ENCODE results near the gene PTDSS2. TPM values are rescaled to one million over a fixed set of nuclear protein-coding genes. Genes with fewer than 3 reads are reported as not detected.

Gene PTDSS2
- total and polyA plus RNA-seq, 9 of the 15 experiments (the other 6 are each of a cell fraction or from before 2014, with no cell fraction given) = 0.45 to 53.9 (median 17.2) TPM

- no peak for TF ChIP-seq PURB (CRISPR knock-in tag; IDR thresholded peaks at IDR 0.05; ENCODE audit: low read depth)
- TF ChIP-seq IRF1 (CRISPR knock-in tag; IDR thresholded peaks at IDR 0.05; ENCODE audit: borderline replicate concordance) = no peak
- no peak for TF ChIP-seq ARNT (IDR thresholded peaks at IDR 0.05)
- no peak for TF ChIP-seq ZNF146 (CRISPR knock-in tag; IDR thresholded peaks at IDR 0.05; ENCODE audit: unreplicated experiment)
- TF ChIP-seq SAFB2 (IDR thresholded peaks at IDR 0.05; ENCODE audit: borderline replicate concordance, low read depth, low read length, severe bottlenecking) = no peak
- TF ChIP-seq, protein P1, sequence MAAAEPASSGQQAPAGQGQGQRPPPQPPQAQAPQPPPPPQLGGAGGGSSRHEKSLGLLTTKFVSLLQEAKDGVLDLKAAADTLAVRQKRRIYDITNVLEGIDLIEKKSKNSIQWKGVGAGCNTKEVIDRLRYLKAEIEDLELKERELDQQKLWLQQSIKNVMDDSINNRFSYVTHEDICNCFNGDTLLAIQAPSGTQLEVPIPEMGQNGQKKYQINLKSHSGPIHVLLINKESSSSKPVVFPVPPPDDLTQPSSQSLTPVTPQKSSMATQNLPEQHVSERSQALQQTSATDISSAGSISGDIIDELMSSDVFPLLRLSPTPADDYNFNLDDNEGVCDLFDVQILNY (CRISPR knock-in tag; IDR thresholded peaks at IDR 0.05) = no peak
- TF ChIP-seq, protein P2, sequence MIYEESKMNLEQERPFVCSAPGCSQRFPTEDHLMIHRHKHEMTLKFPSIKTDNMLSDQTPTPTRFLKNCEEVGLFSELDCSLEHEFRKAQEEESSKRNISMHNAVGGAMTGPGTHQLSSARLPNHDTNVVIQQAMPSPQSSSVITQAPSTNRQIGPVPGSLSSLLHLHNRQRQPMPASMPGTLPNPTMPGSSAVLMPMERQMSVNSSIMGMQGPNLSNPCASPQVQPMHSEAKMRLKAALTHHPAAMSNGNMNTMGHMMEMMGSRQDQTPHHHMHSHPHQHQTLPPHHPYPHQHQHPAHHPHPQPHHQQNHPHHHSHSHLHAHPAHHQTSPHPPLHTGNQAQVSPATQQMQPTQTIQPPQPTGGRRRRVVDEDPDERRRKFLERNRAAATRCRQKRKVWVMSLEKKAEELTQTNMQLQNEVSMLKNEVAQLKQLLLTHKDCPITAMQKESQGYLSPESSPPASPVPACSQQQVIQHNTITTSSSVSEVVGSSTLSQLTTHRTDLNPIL (CRISPR knock-in tag; IDR thresholded peaks at IDR 0.05) = no peak
- TF ChIP-seq BCL6 (CRISPR knock-in tag; IDR thresholded peaks at IDR 0.05) = no peak
- TF ChIP-seq RBFOX2 (IDR thresholded peaks at IDR 0.05; ENCODE audit: low read depth, low read length) = peak; percentile 87
- 0 out of 2 replicates have a peak, but pooled peaks have one; percentile 48 for TF ChIP-seq GATA2 (CRISPR knock-in tag; IDR thresholded peaks at IDR 0.05)
- TF ChIP-seq, protein P3, sequence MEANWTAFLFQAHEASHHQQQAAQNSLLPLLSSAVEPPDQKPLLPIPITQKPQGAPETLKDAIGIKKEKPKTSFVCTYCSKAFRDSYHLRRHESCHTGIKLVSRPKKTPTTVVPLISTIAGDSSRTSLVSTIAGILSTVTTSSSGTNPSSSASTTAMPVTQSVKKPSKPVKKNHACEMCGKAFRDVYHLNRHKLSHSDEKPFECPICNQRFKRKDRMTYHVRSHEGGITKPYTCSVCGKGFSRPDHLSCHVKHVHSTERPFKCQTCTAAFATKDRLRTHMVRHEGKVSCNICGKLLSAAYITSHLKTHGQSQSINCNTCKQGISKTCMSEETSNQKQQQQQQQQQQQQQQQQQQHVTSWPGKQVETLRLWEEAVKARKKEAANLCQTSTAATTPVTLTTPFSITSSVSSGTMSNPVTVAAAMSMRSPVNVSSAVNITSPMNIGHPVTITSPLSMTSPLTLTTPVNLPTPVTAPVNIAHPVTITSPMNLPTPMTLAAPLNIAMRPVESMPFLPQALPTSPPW (CRISPR knock-in tag; IDR thresholded peaks at IDR 0.05) = peak; percentile 70
- peak; percentile 47 for TF ChIP-seq HNRNPLL (IDR thresholded peaks at IDR 0.05; ENCODE audit: low read depth, low read length, poor library complexity, severe bottlenecking)
- TF ChIP-seq LEF1 (IDR thresholded peaks at IDR 0.05) = no peak
- TF ChIP-seq, protein P4, sequence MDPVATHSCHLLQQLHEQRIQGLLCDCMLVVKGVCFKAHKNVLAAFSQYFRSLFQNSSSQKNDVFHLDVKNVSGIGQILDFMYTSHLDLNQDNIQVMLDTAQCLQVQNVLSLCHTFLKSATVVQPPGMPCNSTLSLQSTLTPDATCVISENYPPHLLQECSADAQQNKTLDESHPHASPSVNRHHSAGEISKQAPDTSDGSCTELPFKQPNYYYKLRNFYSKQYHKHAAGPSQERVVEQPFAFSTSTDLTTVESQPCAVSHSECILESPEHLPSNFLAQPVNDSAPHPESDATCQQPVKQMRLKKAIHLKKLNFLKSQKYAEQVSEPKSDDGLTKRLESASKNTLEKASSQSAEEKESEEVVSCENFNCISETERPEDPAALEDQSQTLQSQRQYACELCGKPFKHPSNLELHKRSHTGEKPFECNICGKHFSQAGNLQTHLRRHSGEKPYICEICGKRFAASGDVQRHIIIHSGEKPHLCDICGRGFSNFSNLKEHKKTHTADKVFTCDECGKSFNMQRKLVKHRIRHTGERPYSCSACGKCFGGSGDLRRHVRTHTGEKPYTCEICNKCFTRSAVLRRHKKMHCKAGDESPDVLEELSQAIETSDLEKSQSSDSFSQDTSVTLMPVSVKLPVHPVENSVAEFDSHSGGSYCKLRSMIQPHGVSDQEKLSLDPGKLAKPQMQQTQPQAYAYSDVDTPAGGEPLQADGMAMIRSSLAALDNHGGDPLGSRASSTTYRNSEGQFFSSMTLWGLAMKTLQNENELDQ (CRISPR knock-in tag; IDR thresholded peaks at IDR 0.05; ENCODE audit: borderline replicate concordance) = peak; percentile 82; the same call in 1 of the 2 replicates
- TF ChIP-seq ZNF347 (CRISPR knock-in tag; IDR thresholded peaks at IDR 0.05; ENCODE audit: low read depth) = no peak
- no peak for TF ChIP-seq HINFP (tag; conservative IDR thresholded peaks at IDR 0.05; ENCODE audit: low read depth)
- TF ChIP-seq TAF7 (tag; IDR thresholded peaks at IDR 0.05) = 0 out of 2 replicates have a peak, but pooled peaks have one; percentile 52
- no peak for TF ChIP-seq MTF1 (CRISPR knock-in tag; IDR thresholded peaks at IDR 0.05; ENCODE audit: borderline replicate concordance)
Observed at GRCh38 chr11:447923-448731, 2.0 kb upstream of the PTDSS2 start (continued).
